HG03565 (cell line): Measurements from ENCODE around the gene STRN4.

Source experiments
- ATAC-seq: cut with Tn5 transposase; IDR thresholded peaks from one replicate; pipeline ENCODE4 v1.9.1; 2021; ENCODE audit warnings: mild to moderate bottlenecking, moderate library complexity; ENCODE audit not compliant: unreplicated experiment

Gene STRN4

DNA sequence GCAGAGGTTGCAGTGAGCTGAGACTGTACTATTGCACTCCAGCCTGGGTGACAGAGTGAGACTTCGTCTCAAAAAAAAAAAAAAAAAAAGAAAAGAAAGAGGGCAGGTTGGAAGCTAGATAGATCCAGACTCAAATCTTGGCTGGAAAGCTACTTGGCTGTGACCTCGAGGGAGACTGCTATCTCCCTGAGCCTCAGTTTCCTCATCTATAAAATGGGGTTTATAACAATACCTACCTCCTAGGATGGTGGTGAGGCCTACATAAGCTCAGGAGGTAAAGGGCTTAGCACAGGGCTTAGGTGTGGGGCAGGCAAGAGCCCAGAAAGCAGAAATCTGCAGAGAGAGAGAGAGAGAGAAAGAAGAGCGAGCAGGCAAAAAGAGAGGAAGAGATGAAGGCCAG lies 61.1 kb downstream of the STRN4 start:
- no peak for ATAC-seq

DNA sequence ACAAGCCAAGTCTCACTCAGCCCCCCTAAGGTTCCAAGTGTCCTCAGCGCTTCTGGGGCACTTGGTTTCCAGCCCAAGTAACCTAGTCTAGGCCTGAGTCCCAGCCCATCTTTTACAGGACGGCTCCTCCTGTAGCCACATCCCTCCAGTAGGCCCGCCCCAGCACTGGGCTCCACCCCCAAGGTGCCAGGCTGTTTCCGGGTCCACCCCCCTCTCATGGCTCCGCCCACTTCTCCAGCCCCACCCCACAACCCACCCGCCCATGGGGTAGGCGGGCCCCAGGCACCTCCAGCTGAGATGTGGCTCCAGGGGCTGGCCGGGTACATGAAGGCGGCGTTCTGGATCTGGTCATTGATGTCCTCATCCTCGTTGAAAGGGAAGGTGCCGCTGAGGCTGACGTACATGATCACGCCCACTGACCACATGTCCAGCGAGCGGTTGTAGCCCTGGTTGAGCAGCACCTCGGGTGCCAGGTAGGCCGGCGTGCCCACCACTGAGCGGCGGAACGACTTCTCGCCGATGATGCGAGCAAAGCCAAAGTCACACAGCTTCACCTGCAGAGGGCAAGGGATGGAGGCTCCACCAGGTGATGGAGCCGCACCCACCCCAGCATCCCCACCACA lies 68.0 kb downstream of the STRN4 start:
- ATAC-seq = no peak

DNA sequence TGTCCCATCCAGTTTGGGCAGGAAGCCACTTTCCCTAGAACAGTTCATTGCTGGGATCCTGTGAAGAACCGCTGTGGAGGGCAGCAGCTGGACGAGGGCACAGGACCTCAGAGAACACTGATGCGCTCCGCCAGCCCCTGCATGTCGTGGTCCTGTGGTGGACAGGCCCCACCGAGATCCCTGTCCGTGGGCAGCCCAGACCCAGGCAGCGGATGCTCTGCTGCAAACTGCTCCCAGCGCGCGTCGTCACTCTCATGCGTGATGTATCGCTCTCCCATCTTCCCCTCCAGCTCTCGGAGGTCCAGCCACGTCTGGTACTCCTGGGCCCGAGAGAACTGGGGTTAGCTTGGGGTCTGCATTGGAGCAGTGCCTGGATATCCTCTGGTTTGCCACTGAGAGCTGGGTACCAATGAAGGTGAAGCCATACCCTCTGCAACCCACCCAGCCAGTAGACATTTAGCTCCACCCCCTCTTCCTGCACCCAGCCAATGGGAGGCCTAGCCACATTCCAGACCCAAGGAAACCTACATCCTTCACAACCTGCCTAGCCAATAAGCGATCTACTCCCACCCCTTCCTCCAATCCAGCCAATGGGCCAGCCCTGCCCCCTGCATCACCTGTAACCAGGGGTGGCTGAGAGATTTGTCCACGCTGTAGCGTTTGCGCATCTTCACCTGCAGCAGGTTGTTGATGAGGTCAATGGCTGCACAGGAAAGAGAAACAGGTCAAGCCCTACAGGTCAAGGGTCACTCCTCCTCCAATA lies 71.7 kb downstream of the STRN4 start:
- no peak for ATAC-seq

- no peak for ATAC-seq
Measured at GRCh38 chr19:46670813-46671212, 75.4 kb downstream of the STRN4 start.
